Astrocyte of the hippocampus (primary cell): ENCODE data around the gene OR2H1.
"Not testable (repeated sequence)": the region's sequence is repeated elsewhere in the genome, so short reads cannot be mapped to it uniquely, and the experiment has no call there.

ENCODE experiments used
- DNase-seq: peaks from one replicate; pipeline ENCODE4 v3.0.0; 2011; ENCODE audit warnings: low read depth, low spot score

OR2H1 gene

DNA sequence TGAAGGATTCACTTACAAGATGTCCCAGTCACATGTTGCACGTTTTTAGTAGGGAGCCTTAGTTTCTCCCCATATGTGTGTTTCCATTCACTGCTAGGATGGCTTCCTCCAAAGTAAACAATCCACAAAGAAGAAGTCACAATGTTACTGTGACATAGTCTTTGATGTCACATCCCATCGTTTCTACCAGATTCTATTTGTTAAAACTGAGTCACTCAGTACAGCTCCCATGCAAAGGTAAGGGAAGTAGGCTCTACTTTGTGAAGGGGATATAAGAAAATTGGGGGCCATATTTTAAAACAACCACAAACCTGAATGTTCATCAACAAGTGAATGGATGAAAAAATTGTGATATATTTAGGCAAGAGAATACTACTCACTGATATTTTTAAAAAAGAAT, at the start of gene OR2H1, which contains the start of gene OR11A1:
Gene OR2H1 (plus strand): TSS at position 185 of the 400 bp plus-strand sequence. CDS start 4,615 bp downstream, outside the sequence.
Gene OR11A1 (minus strand): TSS at position 101 of the 400 bp plus-strand sequence. CDS start 29,430 bp downstream, outside the sequence.
- DNase-seq = no peak

DNA sequence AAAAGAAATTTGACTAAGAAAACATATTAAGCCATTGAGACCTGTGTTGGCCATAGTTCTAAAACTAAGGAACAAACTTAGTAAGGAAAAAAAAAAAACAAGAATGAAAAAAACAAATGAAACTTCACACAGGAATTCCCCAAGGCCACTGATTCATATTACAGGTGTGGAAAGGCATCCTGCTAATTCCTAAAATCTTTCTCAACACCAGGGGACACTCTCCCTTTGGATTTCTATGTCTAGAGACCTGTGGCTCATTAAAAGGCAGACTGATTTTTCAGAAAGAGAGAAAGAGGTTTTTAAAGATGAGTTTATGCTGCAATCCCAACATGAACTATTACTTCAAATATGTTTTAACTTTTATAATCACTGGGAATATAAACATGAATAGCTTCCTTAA, 42.4 kb upstream of the OR2H1 start, which contains the start of gene OR12D1:
Gene OR12D1 (plus strand): TSS at position 341 of the 400 bp plus-strand sequence.
- DNase-seq = no peak

DNA sequence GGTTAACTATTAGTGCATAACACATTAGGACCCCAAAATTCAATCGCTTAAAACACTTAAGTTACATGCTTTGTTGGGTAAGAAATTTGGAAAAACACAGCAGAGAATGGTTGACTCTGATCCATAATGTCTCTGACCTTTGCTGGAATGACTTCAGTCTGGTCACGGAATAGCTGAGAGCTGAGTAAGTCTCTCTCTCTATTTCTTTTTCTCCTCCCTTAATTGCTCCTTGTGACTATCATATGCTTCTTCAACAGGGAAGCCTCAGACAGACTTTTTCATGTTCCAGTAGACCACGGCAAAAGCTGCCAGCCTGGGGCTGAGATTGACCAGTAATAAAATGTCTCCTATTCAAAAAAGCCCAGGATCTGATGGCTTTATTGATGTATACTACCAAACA, 37.4 kb upstream of the OR2H1 start:
- DNase-seq = no peak

DNA sequence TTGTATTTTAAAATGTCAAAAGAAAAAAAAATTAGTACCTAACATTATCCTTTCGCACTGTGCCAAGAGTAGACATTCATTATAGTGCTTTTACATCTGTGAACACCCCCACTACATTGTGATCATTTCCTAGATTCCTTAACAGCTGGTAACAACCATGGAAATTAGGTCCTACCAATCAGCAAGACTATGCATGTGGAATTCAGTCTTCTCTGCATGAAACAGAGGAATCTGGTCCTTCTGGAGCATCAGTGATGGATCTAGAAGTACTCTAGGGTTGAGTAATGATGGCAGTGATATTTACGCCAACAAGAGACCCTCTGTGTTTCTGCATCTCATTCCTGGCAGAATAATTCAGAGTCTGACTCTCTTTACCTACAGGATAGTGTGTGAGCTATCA, 32.8 kb upstream of the OR2H1 start:
- DNase-seq = no peak

DNA sequence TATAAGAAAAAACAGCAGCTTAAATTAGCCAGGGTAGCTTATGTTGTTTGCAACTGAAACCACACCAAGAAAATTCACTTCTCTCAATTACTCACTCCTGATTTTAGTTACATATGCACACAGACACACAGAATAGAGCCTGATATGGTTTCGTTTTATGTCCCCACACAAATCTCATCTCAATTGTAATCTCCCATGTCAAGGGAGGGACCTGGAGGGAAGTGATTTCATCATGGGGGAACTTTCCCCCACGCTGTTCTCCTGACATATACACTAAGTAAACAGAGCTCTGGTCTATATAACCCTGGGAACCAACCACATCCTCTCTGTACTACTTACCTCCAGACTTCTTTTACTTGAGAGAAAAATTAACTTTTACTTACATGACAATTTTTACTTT, 32.4 kb upstream of the OR2H1 start:
- no peak for DNase-seq

DNA sequence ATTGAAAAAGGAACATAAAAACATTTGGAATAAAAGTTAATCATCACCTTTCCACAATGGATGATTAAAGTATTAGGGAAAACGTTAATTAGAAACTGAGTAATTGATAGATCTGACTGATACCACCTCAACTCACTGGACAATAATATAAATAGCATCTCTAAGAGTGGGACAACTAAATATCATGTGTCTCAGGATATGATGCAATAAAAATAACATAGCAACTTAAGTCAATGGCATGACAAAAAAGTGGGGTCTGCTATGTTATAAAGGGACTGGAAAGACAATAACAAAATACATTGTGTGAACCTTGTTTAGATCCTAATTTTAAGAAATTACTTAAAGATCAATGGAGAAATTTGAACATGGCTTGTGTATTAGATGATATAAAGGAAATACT, 31.9 kb upstream of the OR2H1 start:
- no peak for DNase-seq

DNA sequence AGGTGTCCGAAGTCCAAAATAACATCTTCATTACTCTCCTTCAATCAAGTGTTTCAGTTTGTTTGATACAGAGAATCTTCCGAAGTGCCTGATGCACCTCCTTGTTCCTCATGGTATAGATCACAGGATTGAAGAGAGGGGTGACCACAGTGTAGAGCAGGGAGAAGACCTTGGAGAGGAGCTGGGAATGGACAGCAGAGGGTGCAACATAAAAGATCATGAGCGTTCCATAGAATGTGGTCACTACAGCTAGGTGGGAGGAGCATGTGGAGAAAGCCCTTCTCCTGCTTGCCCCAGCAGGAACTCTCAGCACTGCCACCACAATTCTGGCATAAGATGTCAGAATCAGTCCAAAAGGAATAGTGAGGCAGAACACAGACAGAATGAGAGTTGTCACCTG, 30.3 kb upstream of the OR2H1 start:
- DNase-seq = no peak

DNA sequence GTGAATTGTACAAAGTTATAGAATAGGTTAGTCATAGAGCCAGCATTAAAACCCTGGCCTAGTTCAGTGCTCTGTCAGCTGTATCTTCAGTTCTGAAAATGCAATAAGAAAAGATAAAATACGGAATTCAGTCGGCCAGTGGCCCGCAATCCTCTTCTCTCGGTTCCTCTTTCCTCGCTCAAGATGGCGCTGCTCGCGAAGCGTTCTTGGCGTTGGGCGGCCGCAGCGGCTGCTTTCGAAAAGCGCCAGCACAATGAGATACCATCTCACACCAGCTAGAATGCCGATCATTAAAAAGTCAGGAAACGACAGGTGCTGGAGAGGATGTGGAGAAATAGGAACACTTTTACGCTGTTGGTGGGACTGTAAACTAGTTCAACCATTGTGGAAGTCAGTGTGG, 20.2 kb upstream of the OR2H1 start:
- not testable (repeated sequence) for DNase-seq

DNA sequence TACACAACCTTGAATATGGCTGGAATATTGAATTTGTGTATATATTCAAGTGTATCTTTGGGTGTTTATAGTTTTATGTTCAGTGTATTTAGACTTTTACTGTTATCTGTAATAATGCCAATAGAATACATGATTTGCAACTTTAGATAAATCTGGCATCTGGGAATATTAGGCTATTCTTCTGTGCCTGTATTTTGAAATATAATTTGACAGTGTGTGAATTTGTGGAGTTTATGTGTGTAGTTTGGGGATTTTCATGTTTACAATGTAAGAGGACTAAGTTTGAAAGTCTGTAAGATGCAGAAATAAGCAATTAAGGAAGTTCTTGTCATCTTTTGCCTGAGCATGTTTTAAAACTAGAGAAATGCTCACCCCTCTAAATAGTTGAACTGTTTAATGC, 17.9 kb upstream of the OR2H1 start, which contains the start of gene OR10C1:
Gene OR10C1 (plus strand): TSS at position 301 of the 400 bp plus-strand sequence. CDS start 710 bp downstream, outside the sequence.
- no peak for DNase-seq

DNA sequence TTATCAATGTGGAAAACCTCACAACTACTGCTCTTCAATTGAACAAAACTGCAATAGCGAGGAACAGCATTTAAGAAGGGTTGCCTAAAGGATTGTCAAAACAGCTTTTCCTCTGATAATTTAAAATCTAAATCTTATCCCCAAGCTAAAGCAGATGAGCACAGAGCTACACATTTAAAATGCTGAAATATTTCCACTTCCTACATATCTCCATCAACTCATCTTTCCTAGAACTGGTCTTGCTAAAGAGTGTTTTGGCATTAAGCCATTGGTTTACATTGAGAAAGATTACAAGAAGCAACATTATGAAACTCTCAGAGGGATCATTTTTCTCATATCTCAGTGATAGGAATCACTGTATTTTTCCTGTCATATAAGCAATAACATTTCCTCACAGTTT, 14.2 kb upstream of the OR2H1 start:
- no peak for DNase-seq

DNA sequence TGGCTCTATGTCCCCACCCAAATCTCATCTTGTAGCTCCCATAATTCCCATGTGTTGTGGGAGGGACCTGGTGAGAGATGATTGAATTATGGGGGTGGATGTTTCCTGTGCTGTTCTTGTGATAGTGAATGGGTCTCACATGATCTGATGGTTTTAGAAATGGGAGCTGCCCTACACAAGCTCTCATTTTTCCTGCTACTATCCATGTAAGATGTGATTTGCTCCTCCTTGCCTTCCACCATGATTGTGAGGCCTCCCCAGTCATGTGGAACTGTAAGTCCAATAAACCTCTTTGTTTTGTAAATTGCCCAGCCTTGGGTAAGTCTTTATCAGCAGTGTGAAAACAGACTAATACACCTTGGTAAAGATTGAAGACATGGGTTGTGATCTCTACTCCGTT, 12.9 kb upstream of the OR2H1 start:
- DNase-seq = not testable (repeated sequence)

DNA sequence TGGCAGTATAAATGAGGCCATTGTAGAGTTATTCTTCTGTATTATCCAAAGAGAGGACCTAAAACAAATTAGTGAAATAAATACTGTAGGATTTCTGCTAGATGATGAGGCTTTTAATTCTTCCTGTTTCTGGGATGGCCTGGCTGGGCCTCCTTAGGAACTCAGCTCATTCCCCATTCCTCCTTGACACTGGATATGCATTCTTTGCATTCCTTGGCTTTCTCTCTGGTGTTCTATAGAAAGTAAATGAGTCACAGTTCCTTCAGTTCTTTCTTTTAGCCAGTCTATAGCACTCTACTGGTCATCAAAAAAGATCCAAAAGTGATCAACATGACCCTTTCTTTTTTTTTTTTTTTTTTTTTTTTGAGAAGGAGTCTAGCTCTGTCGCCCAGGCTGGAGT, 9.3 kb upstream of the OR2H1 start:
- DNase-seq = peak; percentile 3

DNA sequence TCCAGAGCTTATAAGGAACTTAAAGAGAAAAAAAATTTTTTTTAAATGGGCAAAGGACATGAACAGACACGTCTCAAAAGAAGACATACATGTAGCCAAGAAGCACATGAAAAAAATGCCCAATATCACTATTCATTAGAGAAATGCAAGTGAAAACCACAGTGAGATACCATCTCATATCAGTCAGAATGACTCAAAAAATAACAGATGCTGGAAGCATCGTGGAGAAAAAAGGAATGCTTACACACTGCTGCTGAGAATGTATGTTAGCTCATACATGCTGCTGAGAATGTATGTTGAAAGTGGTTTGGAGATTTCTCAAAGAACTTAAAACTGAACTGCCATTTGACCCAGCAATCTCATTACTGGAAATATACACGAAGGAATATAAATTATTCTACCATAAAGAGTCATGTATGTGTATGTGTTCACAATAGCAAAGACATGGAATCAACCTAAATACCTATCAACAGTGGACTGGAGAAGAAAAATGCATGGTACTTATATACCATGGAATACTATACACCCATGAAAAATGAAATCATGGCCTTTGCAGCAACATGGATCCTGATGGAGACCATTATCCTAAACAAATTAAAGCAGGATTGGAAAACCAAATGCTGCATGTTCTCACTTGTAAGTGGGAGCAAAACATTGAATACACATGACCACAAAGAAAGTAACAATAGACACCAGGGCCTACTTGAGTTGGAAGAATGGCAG, 5.3 kb upstream of the OR2H1 start:
- DNase-seq = no peak

DNA sequence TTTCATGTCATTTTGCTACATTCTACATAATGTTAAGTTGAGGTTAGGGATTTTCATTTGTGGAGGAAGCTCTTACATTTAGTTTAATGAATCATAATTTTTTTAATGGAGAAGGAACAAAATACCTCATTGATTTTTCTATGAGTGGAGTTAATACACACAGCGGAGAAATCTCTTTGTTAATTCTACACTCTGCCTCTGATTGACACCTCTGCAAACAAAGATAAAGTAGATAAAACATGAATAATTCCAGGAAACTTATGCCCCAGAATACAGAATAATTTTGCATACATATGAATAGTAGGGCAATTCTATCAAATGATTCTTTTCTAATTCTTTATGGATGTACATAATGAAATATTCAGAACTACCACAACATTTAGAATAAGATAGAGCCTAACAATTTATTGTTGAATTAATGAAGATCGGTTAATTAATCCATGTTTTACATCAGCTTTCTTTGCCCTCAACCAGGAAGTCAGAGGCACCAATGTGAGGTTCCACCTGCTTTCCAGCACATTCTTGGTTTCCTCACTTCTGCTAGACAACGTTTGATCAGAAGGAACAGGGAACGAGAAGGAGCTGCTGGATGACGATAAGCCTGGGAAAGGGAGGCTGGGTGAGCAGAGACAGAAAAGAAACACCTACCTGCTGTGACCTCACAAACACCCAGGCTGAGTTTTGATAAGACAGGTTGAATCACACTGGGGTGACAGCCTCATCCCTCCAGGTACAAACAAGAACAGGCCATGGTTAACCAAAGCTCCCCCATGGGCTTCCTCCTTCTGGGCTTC, 4.3 kb downstream of the OR2H1 start:
- DNase-seq = no peak

DNA sequence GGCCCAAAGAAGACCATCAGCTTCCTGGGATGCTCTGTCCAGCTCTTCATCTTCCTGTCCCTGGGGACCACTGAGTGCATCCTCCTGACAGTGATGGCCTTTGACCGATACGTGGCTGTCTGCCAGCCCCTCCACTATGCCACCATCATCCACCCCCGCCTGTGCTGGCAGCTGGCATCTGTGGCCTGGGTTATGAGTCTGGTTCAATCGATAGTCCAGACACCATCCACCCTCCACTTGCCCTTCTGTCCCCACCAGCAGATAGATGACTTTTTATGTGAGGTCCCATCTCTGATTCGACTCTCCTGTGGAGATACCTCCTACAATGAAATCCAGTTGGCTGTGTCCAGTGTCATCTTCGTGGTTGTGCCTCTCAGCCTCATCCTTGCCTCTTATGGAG, 5.1 kb downstream of the OR2H1 start:
- DNase-seq = no peak

DNA sequence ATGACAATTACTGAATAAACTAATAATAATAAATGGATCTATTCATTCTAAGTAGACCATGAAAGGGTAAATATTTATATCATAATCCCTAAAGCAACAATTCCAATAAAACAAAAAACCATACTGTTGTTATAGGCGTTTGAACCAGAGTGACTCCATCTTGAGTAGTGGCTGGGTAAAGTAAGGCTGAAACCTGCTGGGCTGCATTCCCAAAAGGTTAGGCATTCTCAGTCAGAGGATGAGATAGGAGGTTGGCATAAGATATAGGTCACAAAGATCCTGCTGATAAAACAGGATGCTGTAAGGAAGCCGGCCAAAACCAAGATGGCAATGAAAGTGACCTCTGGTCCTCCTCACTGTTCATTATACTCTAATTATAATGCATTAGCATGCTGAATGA, 8.3 kb downstream of the OR2H1 start:
- DNase-seq = no peak

DNA sequence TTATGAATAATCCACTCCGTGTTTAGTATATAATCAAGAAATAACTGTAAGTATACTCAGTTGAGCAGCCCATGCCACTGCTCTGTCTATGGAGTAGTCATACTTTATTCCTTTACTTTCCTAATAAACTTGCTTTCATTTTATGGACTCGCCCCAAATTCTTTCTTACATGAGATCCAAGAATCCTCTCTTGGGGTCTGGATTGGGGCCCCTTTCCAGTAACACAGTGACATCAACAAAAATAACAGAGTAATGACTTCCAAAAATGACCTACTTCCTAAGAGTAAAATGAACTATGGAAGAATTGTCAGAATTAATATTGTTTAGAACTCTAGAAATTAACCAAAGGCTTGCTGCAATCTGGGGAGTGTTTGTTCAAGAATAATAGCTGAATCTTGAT, 8.8 kb downstream of the OR2H1 start:
- DNase-seq = no peak

DNA sequence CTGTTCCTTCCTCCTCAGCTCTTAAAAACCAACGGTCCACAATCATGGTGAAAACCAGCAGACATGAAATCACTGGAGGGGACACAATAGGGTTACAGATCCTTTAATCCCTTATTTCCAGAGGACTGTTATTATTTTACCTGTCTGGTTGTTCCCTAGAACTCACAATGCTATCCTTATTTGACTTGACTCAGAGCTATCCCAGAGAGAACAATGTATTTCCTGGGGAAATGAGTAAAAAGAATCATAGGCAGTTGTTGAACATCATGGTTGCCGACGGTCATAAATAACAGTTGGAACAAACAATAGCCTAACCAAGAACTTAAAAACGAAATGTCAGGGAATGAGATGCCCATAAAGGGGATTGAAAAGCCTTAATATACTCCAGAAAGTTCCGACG, 9.3 kb downstream of the OR2H1 start:
- no peak for DNase-seq

DNA sequence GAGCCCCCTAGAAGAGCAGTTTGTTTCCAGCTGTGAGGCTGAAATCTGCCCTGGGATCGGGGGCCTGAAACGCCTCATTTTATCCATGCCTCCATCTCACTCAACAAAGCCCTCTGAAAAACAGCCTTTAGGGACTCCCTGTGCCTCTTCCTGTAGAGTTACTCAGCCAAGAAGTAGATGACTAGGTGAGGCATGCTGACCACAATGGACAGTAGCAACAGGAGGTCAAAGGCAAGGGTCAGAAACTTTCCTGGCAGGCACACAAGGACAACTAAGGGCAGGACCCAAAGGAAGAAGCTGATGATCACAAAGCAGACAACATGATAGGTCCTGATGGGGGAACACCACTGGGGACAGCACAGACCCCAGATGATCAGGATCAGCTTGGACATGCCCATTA, 18.0 kb downstream of the OR2H1 start:
- DNase-seq = no peak

DNA sequence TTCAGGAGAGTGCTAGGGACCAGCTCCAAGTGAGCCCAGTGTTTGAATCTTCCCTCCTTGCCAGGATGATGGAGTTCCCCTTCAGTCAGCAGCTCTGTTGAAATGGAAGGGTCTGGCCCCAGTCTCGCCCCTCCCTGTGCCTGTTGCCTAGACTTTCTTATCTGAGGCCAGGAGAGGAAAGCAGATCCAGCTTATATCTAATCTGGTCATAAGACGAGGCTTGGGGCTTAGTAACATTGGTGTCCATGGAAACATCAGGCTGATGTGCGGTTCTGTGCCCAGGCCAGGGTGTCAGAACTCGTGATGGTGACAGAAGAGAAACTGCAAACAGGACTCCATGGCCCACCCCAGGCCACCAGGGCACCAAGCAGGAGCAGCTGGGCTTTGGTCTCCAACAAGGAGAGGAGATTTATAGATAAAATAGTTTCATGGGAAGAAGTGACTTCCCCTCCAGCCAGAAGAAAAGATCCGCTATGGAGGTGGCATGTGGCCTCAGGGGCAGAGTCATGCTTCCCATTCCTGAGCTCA, 21.0 kb downstream of the OR2H1 start:
- DNase-seq = no peak

DNA sequence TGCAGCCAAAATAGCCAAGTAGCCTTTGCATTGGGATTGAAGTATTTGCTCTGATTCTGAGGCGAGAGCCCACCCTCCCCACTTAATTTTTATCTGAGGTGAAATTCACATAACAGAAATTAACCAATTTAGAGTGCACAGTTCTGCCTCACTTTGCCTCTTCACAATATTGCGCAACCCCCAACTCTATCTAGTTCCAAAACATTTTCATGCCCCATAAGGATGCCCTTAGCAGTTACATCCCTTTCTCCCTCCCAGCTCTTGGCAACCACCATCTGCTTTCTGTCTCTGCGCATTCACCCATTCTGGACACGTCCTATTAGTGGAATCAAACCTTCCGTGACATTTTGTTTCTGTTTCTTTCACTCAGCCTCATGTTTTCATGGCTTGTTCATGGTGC, 21.8 kb downstream of the OR2H1 start:
- DNase-seq = no peak

DNA sequence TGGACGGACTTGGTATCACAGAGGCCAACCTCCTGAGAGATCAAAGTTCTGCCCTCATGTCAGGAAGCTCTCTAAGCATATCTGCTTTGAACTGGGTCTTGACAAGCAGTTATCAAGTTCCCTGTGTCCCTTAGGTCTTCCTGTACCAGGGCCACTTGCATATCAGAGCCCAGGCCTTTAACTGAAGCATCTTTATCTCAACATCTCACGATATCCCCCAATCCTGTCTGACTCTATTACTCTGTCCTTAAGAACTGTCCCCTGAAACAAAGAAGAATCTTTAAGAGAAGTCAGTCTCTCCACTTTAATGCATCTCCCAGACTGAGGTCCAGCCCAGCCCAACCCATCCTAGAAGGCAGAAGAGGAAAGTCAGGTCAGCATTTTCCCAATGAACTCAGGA, 22.6 kb downstream of the OR2H1 start:
- no peak for DNase-seq

DNA sequence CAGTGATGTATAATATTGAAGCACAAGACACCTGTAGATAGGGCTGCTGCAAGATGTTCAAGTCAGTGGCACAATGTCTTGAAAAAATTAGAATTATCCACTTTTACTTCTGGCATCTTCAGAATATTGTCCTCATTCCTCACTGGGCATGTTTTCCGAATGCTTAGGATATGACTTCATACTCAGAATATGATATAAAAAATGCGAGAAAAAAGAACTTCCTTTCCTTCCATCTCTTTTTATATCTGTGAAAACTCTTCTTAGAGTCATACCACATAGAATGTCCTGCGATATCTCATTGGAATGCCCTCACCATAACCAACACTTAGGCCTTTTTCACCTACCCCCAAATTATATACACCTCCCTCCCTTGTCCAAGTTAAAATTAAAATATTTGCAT, 26.2 kb downstream of the OR2H1 start:
- DNase-seq = no peak
